LoVo (cell line): ENCODE measurements around the gene MRPL38.
A peak's percentile ranks its signal among the peaks of the same experiment; 100 is the strongest.
"Not testable (repeated sequence)": the region's sequence is repeated elsewhere in the genome, so short reads cannot be mapped to it uniquely, and the experiment has no call there.

Source experiments
- DNase-seq: peaks from one replicate; pipeline ENCODE4 v3.0.0-alpha.2; 2016; ENCODE audit warnings: low spot score

MRPL38 gene

GRCh38 chr17:75876190-75876937, 28.3 kb downstream of the MRPL38 start:
- no peak for DNase-seq

- DNase-seq = no peak
These were observed 28.8 kb downstream of the MRPL38 start for GRCh38 chr17:75875940-75876189.

GRCh38 chr17:75875182-75875939, 29.3 kb downstream of the MRPL38 start:
- DNase-seq = no peak

GRCh38 chr17:75874323-75875181, 30.1 kb downstream of the MRPL38 start:
- DNase-seq = no peak

GRCh38 chr17:75873587-75874322, 30.9 kb downstream of the MRPL38 start:
- no peak for DNase-seq

GRCh38 chr17:75872434-75873351, 32.0 kb downstream of the MRPL38 start:
- DNase-seq = peak; percentile 61

- DNase-seq = not testable (repeated sequence)
These were observed 34.5 kb downstream of the MRPL38 start for GRCh38 chr17:75870228-75870627.

- no peak for DNase-seq
These were observed 35.2 kb downstream of the MRPL38 start for GRCh38 chr17:75869282-75870141.

GRCh38 chr17:75868730-75869281, 35.9 kb downstream of the MRPL38 start:
- DNase-seq = not testable (repeated sequence)

- not testable (repeated sequence) for DNase-seq
These were observed 39.1 kb downstream of the MRPL38 start for GRCh38 chr17:75865404-75866188.

- DNase-seq = not testable (repeated sequence)
These were observed 39.8 kb downstream of the MRPL38 start for GRCh38 chr17:75864887-75865286.

GRCh38 chr17:75864448-75864871, 40.2 kb downstream of the MRPL38 start:
- DNase-seq = no peak

- no peak for DNase-seq
These were observed 42.8 kb downstream of the MRPL38 start for GRCh38 chr17:75861927-75862317.

GRCh38 chr17:75859358-75859757, 45.3 kb downstream of the MRPL38 start:
- not testable (repeated sequence) for DNase-seq

GRCh38 chr17:75856062-75856756, 48.5 kb downstream of the MRPL38 start:
- peak; percentile 32 for DNase-seq

GRCh38 chr17:75855310-75856061, 49.2 kb downstream of the MRPL38 start, which contains the start of gene WBP2:
Gene WBP2, minus strand, starts transcription at chr17:75855335. Its CDS starts 38 bp downstream, at chr17:75855297.
- DNase-seq = peak; percentile 99

GRCh38 chr17:75854881-75855309, 49.8 kb downstream of the MRPL38 start:
- DNase-seq = no peak
